HG02623 (cell line): ENCODE data around the gene COG1.

Experiments used
- ATAC-seq: cut with Tn5 transposase; IDR thresholded peaks from one replicate; pipeline ENCODE4 v1.9.1; 2021; ENCODE audit warnings: moderate library complexity; ENCODE audit not compliant: unreplicated experiment

The COG1 gene

DNA sequence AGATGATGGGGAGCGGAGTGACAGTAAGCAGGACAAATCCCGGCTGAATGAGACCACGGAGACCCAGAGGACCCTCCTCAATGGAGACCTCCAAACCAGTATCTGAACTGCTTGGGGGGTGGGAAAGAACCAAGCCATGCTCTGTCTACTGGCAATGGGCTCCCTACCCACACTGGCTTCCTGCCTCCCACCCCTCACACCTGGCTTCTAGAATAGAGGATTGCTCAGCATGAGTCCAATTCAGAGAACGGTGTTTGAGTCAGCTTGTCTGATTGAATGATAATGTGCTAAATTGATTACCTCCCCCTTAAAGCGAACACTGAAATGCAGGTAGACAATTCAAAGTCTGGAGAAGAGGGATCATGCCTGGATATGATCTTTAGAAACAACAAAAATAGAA is 22.5 kb upstream of the COG1 start:
- ATAC-seq, result no peak

DNA sequence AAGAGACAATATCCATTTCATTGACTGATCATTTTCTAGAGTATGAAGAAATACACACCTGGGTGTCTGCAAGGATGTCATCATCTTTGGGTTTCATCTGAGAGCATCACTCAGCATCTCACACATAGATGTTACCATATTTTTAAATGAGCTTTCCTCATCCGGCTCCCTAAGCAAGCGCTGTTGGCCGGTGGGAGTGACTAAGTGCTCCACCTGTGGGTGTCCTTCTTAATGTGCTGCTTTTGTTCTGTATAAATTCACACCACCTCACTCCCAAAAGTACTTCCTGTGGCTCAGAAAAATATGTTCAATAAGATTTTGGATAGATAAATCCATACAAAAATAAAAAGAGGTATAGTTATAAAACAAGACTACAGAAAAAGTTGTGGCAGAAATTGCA is 20.6 kb upstream of the COG1 start:
- no peak for ATAC-seq

DNA sequence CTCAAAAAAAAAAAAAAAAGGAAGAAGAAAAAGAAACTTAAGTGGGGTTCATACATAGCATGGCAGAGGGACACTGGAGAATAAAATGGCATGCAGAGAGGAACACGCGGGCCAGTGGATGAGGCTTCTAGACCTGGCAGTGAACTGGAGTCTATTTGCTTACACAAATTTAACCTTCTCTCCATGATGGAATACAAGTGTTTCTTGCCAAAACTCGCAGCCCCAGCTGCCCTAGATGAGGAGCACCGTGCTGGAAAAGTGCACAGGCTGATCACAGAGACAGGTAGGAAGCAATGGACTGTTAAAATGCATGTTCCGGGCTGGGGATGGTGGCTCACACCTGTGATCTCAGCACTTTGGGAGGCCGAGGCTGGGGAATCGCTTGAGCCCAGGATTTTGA is 18.7 kb upstream of the COG1 start:
- ATAC-seq, result no peak

DNA sequence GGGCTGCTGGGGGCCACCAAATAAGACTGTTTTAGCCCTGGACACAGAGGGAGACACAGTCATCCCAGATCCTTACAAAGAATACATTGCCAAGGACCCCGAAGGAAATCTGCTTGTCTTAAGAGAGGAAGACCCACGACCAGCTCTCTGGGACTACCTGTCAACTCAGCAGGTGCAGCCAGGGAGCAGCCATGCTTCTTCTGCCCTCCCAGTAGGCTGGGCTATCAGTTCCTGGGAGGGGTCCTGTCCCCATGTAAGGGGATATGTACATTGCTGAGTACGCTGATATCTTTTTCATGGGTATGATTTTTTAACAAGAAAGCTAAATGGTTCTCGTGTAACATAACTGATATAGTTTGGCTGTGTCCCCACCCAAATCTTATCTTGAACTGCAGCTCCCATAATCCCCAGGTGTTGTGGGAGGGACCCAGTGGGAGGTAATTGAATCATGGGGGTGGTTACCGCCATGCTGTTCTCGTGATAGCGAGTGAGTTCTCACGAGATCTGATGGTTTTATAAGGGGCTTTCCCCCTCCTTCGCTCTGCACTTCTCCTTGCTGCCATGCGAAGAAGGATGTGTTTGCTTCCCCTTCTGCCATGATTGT is 16.8 kb upstream of the COG1 start:
- ATAC-seq, result no peak

DNA sequence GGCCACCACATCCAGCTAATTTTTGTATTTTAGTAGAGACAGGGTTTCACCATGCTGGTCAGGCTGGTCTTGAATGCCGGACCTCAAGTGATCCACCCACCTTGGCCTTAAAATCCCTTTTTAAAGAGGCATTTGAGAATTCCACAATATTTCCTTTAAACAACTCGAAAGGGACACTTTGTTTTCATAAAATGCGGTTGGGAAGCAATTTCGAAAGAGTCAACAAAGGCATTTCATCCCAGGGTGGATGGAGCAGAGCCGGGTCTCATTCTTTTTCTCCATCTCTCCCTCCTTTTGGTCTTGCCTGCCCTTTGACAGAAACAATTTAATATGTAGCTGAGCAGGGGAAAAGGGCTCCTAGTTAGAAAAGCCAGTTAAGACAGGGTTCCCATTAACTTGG is 13.5 kb upstream of the COG1 start:
- ATAC-seq, result no peak

DNA sequence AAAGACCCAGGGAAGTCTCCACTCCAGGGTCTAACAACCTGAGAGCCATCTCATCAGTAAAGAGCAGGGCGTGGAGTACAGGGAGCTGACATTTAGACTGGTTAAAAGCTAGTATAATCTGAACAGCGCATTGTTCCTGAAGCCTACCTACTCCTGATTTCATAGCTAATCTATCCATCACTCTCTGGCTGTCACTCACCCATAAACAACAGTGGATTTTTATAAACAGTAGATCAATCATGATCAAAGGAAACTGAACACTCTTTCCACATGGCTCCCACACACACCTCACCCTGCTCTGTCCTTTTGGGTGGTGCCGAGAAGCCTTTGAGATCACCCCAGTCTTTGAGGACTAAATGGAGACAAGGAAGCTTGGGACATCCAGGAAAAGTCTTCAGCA is 13.0 kb upstream of the COG1 start:
- ATAC-seq, result no peak

DNA sequence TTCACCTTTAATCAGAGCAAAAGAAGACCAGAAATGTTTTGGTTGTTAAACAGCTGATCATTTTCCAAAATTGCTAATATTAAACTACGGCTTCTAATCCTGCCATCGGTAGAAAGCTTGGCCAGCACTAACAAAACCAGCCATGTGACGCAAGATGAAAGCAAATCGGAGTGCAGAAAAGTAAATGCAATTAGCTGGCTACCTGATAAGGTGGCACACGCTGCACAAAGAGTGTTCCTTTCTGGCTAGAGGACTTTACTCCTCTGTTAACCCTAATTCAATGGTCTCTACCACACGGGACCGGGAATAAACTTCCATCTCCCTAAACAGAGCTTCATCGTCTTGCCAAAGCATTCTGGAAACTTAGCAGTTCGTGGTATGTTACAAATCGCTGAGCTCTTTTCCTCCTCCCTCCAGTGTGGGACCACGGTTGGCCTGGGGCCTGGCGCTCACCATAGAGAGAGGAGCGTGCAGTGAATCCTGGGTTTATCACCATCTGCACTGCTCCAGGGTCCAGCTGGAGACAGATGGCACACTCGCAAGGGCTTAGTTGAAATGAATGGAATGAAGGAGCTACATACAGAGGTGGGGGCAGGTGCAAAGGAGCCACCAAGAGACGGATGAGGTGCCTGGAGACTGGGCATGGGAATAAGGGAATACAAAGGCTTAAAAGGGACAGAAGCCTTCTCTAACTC is 10.1 kb upstream of the COG1 start:
- no peak for ATAC-seq

DNA sequence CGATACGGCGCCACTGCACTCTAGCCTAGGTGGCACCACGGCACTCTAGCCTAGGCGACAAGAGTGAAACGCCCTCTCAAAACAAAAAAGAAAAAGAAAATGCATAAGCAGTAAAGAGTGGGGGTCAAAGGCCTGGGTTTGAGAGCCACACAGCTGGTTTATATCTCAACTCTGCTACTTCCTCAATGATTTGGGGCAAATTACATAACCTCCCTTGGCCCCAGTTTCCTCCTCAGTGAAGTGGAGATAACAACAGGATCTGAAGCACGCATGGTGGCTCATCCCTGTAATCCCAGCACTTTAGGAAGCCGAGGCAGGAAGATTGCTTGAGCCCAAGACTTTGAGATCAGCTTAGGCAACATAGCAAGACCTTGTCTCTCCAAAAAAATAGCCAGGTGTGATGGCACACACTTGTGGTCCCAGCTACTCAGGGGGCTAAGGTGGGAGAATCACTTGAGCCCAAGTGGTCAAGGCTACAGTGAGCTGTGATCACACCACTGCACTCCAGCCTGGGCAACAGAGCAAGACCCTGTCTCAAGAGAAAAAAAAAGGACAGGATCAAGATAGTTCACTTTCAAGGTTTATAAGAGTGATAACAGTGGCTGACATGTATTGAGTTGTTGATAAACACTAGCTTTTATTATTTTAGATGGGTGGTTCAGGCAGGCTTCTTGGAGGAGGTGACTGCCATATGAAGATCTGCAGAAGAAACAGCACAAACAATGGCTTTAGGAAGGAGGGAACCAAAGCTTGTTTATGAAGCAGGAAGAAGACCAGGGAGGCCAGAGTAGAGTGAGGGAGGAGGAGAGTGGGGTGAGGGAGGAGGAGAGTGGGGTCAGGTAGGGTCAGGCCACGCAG is 8.5 kb upstream of the COG1 start:
- ATAC-seq, result no peak

DNA sequence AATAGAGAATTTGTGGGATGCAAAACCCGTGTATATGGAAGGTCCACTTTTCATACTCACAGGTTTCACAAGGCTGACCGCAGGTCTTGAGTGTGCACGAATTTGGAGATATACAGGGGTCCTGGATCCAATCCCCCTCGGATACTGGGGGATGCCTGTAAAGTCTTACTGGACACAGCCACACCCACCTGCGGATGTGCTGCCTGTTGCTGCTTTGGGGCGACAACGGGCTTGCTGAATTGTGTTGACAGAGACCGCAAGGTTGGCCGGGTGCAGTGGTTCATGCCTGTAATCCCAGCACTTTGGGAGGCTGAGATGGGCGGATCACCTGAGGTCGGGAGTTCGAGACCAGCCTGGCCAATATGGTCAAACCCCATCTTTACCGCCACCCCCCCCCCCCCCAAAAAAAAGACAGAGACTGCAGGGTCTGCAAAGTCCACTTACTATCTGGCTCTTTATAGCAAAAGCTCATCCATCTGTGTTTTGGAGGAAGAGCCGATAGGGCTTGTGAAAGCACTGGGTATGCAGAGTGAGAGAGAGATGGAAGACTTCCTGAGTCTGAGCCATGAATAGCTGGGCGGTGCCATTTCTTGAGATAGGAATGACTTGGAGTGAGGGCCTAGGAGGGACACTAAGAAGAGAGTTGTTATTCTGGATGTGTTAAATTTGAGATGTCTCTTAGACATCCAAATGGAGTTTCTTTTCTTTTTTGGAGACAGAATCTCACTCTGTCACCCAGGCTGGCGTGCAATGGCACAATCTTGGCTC is 6.4 kb upstream of the COG1 start:
- no peak for ATAC-seq

DNA sequence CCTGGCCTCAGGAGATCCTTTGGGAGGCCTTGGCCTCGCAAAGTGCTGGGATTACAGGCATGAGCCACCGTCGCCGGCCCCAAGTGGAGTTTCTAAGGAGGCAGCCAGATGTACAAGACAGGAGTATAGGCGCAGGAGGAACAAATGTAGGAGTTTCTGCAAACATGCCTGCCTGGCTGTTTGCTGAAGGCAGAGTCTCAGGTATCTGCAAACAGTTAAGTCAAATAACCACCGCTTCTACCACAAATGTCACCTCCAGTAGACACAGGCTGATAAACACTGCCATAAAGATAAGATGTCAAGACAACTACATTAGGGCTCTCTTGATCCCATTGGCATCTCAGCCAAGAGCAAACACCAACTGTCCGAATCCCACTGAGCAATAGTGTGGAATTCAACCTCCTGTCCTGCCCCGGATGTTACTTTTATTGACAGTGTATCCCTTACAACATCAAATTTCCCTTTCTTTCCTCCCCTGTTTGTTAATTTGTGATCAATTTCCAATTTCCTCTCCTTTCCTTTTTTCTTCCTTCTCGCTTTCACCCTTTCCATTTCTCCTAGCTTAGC is 5.6 kb upstream of the COG1 start:
- ATAC-seq, result no peak

DNA sequence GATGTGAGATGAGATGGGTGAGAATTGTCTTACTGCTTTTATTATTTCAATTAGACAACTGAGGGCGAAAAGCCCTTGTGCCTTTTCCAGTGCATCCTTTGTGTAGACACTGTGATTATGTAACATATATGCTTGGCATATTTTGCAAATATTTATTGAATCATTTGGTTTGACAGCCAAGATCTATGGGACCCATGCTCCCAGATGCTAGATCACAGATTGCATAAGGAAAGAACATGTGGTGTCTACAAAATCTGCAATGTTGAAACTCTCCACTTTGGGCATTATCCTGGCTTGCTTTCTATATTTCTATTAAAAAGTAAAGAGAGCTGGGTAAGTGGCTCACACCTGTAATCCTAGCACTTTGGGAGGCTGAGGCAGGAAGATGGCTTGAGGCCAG is 4.8 kb upstream of the COG1 start:
- ATAC-seq, result no peak

DNA sequence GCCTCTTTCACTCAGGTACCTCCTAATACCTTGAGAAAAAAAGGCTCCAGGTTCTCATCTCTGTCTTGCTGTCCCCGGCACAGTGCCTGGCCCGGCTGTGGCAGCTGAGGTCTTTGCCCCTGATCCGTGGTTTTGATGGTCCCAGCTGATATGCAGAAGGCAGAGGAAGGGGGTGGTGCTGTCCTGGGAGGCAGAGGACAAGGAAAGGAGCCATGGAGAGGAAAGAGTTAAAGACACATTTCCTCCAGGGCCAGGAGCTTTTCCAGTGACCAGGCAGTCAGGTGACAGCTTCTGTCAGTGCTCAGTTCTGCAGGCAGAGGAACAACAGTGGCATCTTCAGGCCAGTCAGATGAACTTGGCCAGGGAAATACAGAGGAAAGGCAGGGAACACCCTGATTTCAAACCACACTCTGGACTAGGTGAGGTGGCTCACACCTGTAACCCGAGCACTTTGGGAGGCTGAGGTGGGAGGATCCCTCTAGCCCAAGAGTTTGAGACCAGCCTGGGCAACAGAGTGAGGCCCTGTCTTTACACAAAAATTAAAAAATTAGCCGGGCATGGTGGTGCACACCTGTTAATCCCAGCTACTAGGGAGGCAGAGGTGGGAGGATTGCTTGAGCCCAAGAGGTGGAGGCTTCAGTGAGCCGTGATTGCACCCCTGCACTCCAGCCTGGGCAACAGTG is 3.3 kb upstream of the COG1 start:
- no peak for ATAC-seq

DNA sequence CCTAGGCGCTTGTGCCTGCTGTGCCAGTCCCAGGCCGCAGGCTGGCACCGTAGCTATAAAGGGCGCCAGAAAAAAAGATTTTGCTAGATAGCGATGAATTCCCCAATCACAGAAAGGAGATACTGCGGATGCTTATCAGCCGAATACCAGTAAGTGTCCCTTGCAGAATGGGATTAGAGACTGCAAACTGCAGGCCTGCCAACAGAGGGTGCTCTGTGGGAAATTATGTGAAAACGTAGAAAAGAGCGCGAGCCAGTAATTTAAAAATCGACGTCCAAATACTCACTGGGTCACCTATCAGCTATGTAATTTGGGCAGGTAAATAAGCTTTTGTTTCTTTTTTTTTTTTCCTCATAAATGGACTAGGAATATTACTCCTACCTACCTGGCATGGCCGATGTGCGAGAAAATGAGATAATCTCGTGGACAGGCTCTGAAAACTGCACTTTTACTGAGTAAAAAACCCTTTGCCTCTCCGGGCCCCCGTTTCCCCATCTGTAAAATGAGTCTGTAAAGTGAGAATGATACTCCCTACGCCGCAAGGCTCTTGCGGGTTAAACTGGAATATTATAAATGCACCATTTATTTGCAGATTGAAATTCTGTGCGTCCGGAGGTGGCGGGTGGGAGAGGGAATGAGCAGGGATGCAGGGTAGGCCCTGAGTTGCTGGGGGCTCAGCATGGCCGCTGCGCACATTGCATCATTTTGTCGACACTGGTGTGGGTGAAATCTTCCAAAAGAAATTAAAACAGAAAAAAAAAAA is 1.2 kb upstream of the COG1 start:
- ATAC-seq, result peak; percentile 2

DNA sequence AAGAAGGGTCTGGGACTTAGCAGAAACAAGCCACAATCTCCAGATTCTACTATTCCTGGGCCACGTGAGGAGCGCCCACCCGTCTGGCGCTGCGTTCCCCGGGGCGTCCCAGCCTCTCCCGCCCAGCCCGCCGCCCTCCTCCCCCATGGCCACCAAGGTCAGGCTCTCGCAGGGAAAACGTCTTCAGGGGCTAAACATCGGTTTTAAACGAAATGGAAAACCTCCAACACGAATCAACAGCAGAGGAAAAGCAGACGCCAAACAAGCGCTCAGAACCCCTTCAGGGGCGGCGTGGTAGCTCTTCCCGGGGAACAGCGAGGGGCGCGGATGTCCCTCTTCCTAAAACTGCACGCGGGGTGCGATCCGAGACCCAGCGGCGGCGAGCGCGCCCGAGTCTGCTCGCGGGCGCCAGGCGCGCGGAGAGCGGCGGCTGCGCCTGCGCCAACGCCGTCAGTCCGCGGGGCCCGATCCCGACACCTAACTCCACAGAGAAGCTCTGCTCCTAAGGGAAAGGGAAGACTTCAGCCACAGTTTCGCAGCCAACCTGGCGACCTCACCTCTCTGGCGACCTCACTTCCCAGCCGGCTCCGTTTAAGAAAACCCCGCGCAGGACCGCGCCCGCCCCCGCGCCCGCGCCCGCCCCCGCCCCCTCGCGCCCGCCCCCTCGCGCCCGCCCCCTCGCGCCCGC is 505 bp upstream of the COG1 start:
- ATAC-seq, result peak; percentile 47

DNA sequence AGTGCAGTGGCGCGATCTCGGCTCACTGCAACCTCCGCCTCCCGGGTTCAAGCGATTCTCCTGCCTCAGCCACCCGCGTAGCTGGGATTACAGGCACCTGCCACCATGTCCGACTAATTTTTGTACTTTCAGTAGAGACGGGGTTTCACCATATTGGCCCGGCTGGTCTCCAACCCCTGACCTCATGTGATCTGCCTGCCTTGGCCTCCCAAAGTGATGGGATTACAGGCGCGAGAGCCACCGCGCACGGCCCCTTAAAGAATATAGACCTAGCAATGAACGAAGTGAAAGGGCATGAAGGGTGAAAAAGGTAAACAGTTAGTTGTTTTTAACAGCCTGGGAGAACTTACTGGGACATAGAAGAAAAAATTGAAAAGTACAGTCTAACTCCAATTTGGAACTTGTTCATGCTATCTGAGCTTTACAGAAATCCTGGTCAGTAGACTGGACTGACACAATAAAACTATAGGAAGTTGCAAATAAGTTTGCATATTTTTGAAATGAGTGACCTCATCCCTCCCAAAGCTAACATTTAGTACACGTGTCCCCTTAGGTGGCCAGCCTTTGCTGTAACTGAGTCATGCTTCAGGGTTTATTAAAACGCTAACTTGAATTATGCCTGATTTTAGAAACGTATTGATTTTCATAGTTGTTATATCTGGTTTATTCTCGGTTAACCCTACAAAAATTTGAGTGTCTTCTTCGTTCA is 1.8 kb downstream of the COG1 start:
- no peak for ATAC-seq

DNA sequence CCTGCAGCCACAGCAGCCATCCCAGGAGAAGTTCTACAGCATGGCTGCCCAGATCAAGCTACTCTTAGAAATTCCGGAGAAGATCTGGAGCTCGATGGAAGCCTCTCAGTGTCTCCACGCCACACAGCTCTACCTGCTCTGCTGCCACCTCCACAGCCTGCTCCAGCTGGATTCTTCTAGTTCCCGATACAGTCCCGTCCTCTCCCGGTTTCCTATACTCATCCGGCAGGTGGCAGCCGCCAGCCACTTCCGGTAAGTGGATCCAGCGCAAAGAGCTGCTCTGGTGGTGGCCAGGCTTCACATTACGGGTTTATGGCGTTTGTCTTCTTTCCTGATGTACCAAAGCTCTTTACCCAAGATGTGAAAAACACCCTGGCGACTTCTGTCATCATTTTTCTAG is 3.6 kb downstream of the COG1 start:
- no peak for ATAC-seq

DNA sequence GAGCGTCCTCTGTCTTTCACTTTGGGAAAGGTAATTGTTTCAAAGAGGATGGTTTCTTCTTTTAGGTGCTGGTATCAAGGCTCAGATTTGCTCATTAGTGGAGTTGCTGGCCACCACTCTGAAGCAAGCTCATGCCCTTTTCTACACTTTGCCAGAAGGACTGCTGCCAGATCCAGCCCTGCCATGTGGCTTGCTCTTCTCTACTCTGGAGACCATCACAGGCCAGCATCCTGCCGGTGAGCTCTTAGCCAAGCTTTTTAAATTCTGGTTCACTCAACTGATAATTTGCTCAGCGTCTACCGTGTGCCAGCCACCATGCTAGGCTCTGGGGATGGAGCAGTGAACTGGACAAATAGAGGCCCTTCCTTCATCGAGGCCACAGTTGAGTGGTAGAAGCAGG is 4.3 kb downstream of the COG1 start:
- ATAC-seq, result no peak

DNA sequence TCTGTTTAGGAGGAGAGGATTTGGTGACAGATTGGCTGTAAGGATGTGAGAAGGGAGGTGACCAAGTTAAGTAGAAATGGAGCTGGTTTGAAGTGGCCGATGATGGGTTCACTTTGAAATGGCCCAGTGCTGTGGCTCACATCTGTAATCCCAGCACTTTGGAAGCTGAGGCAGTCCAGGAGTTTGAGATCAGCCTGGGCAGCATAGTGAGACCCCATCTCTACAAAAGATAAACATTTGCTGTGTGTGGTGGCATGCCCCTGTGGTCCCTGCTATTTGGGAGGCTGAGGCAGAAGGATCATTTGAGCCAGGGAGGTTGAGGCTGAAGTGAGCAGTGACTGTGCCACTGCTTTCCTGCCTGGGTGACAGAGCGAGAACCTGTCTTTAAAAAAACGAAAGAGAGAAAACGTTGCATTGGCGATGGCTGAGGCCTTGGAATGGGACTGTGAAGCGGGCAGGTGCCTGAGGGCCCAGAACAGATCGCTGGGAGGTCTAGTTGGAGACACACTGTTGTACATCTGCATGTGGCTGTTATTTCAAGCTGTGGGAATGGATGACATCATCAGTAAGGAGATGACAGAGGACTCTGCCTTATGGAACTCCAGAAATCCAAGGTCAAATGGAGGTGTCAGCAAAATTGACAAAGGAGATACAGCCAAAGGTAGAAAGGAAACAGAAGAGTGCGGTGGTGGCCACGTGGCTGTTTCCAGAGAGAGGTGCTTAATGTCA is 5.5 kb downstream of the COG1 start:
- ATAC-seq, result no peak
